K562 (cell line): ENCODE data around the gene TSGA10IP. TPM values are rescaled to one million over a fixed set of nuclear protein-coding genes. Genes with fewer than 3 reads are reported as not detected.

Source experiments
- ATAC-seq: fragments of 200-7000 bp; cut with Tn5 transposase; 3 replicates; pipeline ENCODE4 v1.9.1; 2020; ENCODE audit warnings: moderate library complexity
- BruUV-seq: library from RNA; stranded (reverse); fragments of 400-500 nt; replicated peaks from 2 replicates; lab custom pipeline; 2021; lab: Mats Ljungman, UMichigan
- CTCF ChIA-PET: fragments of 300-600 bp; formaldehyde crosslinking; extraction: SDS; loops from one replicate; lab custom pipeline; 2021; ENCODE audit warnings: low intra/inter-chr PET ratio; lab: Yijun Ruan, JAX
- POLR2A ChIA-PET: fragments of 300-600, 350-650 bp; sonication (Branson Sonifier 250); formaldehyde crosslinking; extraction: SDS; loops from one replicate; lab custom pipeline; 2021; ENCODE audit warnings: antibody characterized with exemption, inconsistent platforms; lab: Yijun Ruan, JAX
- DNase-seq, 4 experiments: peaks; one replicate each; pipeline versions ENCODE4 v3.0.0 to v3.0.0-alpha.2; 2011 to 2018; ENCODE audit warnings: low spot score in 3 of 4, mixed read lengths in 3 of 4; ENCODE audit errors: extremely low read depth in 1 of 4
- FAIRE-seq: peaks from 2 replicates; lab custom pipeline; 2011; peaks lifted over from hg19 to GRCh38; lab: Jason Lieb, UNC
- H2AFZ ChIP-seq: 2 replicates; pipeline ENCODE4 v1.6.0; 2011; ENCODE audit warnings: low read depth, low read length, control low read depth, inconsistent platforms
- H3K27ac ChIP-seq: fragments of 200-600 bp; 3 replicates; pipeline ENCODE4 v1.8.0; 2011; ENCODE audit warnings: low read depth, mild to moderate bottlenecking, control low read depth, inconsistent platforms, low read length, moderate library complexity, mixed read lengths; ENCODE audit errors: extremely low read depth
- H3K27me3 ChIP-seq, 2 experiments: fragments of 300-600 bp in 1 of 2; 2 replicates in 1 of 2; 3 replicates in 1 of 2; pipeline versions ENCODE4 v1.6.0 to v1.8.0; 2011; ENCODE audit warnings: inconsistent platforms in 2 of 2, low read length in 2 of 2, mild to moderate bottlenecking in 1 of 2, mixed read lengths in 1 of 2, moderate library complexity in 1 of 2; ENCODE audit not compliant: control insufficient read depth in 2 of 2, insufficient read depth in 2 of 2
- H3K36me3 ChIP-seq: fragments of 300-600 bp; 3 replicates; pipeline ENCODE4 v1.8.0; 2011; ENCODE audit warnings: mild to moderate bottlenecking, low read length, inconsistent platforms; ENCODE audit not compliant: control insufficient read depth, insufficient read depth
- H3K4me1 ChIP-seq, 2 experiments: fragments of 200-600 bp in 1 of 2; replicated peaks in 1 of 2; 2 replicates in 1 of 2; 3 replicates in 1 of 2; pipeline versions ENCODE4 v1.5.1 to v1.8.0; 2011; ENCODE audit warnings: inconsistent platforms in 2 of 2, low read length in 2 of 2, mild to moderate bottlenecking in 1 of 2, mixed read lengths in 1 of 2, moderate library complexity in 1 of 2; ENCODE audit not compliant: control insufficient read depth in 2 of 2, insufficient read depth in 2 of 2
- H3K4me2 ChIP-seq: 2 replicates; pipeline ENCODE4 v1.6.1; 2011; ENCODE audit warnings: low read length, control low read depth, inconsistent platforms, mixed read lengths; ENCODE audit not compliant: insufficient read depth
- H3K4me3 ChIP-seq: fragments of 200-600 bp; sonication (generic), shearing (Covaris generic); 2 replicates; pipeline ENCODE4 v1.5.1; 2016; ENCODE audit warnings: control low read depth, inconsistent platforms
- H3K79me2 ChIP-seq: fragments of 200-600 bp; 3 replicates; pipeline ENCODE4 v1.8.0; 2011; ENCODE audit warnings: low read length, inconsistent platforms; ENCODE audit not compliant: control insufficient read depth, insufficient read depth
- H3K9ac ChIP-seq, 2 experiments: 2 replicates each; pipeline versions ENCODE4 v1.6.0 to v1.6.1; 2011; ENCODE audit warnings: low read depth in 2 of 2, low read length in 2 of 2, control low read depth in 1 of 2, inconsistent platforms in 1 of 2, mild to moderate bottlenecking in 1 of 2, mixed read lengths in 1 of 2; ENCODE audit not compliant: insufficient read depth in 1 of 2
- H3K9me1 ChIP-seq: one replicate; pipeline ENCODE4 v1.6.0; 2011; ENCODE audit warnings: inconsistent platforms, mild to moderate bottlenecking, low read length, moderate library complexity; ENCODE audit not compliant: control insufficient read depth, insufficient read depth
- H3K9me3 ChIP-seq: replicated peaks from 2 replicates; pipeline ENCODE4 v1.5.1; 2011; ENCODE audit warnings: low read depth, low read length, inconsistent platforms; ENCODE audit not compliant: control insufficient read depth, insufficient read depth
- H4K20me1 ChIP-seq: replicated peaks from 2 replicates; pipeline ENCODE4 v1.6.1; 2011; ENCODE audit warnings: low read length, inconsistent platforms, mixed read lengths; ENCODE audit not compliant: control insufficient read depth, insufficient read depth
- BCOR ChIP-seq: fragments of 450-650 bp; IDR thresholded peaks from 2 replicates; pipeline ENCODE4 v1.6.1; 2016
- CCNT2 ChIP-seq: IDR thresholded peaks from 2 replicates; pipeline ENCODE4 v1.6.1; 2011; ENCODE audit warnings: borderline replicate concordance, low read depth, mild to moderate bottlenecking, moderate library complexity, mixed read lengths, low read length; ENCODE audit not compliant: insufficient read length; ENCODE audit errors: extremely low read depth
- KLF16 ChIP-seq: IDR thresholded peaks from 2 replicates; pipeline ENCODE4 v1.6.1; 2016; ENCODE audit warnings: antibody characterized with exemption
- TAF9B ChIP-seq: fragments of 450-650 bp; IDR thresholded peaks from 2 replicates; pipeline ENCODE4 v1.6.1; 2018; ENCODE audit warnings: mild to moderate bottlenecking; ENCODE audit not compliant: partially characterized antibody
- TSC22D4 ChIP-seq: fragments of 450-650 bp; IDR thresholded peaks from 2 replicates; pipeline ENCODE4 v1.6.1; 2016; ENCODE audit warnings: missing genetic modification characterization, missing biosample characterization, control low read depth
- ZKSCAN8 ChIP-seq: fragments of 200-800 bp; sonication (Bioruptor generic); IDR thresholded peaks from 2 replicates; pipeline ENCODE4 v1.6.1; 2016; ENCODE audit warnings: missing genetic modification characterization, missing compliant biosample characterization
- ZNF311 ChIP-seq: fragments of 250-450 bp; sonication (Bioruptor Pico); IDR thresholded peaks from 2 replicates; pipeline ENCODE4 v1.4.0; 2020; ENCODE audit warnings: mild to moderate bottlenecking, moderate library complexity
- WGBS: fragments of 100-300 bp; shearing (Covaris generic); methylation state at CpG from one replicate; pipeline ENCODE4 v1.1.6; 2016; ENCODE audit warnings: low coverage, mixed read lengths; ENCODE audit not compliant: insufficient coverage; ENCODE audit errors: missing lambda C conversion rate; 5-methylcytosine and 5-hydroxymethylcytosine counted together
- in situ Hi-C: fragments of 300-500 bp; cut with MboI; formaldehyde crosslinking; loops from 4 replicates; pipeline ENCODE4 v1.15.0; 2018; ENCODE audit warnings: inconsistent platforms, mixed read lengths
- intact Hi-C: fragments of 100-400 bp; cut with micrococcal nuclease; formaldehyde crosslinking; loops from 2 replicates; pipeline ENCODE4 v1.14.2; 2022
- polyA plus RNA-seq, 8 experiments: library from polyadenylated mRNA; depleted of rRNA in 4 of 8; stranded (reverse) in 5 of 8; unstranded in 3 of 8; fragments of >200 nt; fragmentation: Nextera tagmentation in 2 of 8; fragmentation: Illumina TruSeq in 1 of 8; extraction: Ambion mirVana in 2 of 8; extraction: Trizol in 1 of 8; gene quantifications; 2 replicates each; pipeline versions ENCODE4 v1.2.1 to v1.2.3, GENCODE V29; 2011 to 2014; ENCODE audit warnings: inconsistent platforms in 1 of 8, missing spikeins in 1 of 8
- total RNA-seq, 7 experiments: library from RNA; depleted of rRNA in 6 of 7; stranded (reverse); fragments of >200 nt in 6 of 7; fragmentation: Illumina TruSeq in 2 of 7; extraction: Trizol in 2 of 7; gene quantifications; 2 replicates each; pipeline versions ENCODE4 v1.2.1 to v1.2.3, GENCODE V29; 2011 to 2021; ENCODE audit warnings: low replicate concordance in 1 of 7

The TSGA10IP gene
- total and polyA plus RNA-seq, 9 of the 15 experiments (the other 6 are each of a cell fraction or from before 2014, with no cell fraction given): not detected

DNA sequence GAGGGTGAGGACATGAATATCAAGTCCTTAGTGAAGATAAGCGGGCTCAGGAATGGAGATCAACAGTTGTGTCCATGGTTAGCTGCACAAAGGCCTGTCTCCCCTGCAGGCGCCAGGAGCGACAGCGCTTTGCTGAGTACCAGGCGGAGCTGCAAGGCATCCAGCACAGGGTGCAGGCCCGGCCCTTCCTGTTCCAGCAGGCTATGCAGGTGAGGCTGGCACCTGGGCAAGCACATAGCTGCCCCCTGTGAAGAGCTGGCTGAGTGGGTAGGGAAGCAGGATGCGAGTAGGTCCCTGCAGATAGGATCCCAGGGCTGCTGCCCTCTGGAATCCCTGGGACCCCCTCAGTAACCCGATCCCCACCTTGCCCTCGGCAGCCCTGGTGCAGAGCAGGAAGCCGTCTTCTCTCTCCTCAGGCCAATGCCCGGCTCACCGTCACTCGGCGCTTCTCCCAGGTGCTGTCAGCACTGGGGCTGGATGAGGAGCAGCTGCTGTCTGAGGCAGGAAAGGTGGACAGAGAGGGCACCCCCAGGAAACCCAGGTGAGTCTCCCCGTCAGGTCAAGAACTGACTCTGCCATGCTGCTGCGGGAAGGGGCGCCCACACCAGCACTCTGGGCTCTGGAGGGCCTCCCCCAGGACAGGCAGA, 13.6 kb downstream of the TSGA10IP start:
- WGBS: 78% methylated on average over 12 of the region's 17 CpGs
- Histone ChIP-seq H3K9ac (peak overlapping the region in 1 of 2 experiments; percentile 37; a peak in 2 of 4 replicates), H4K20me1 (0 out of 2 replicates have a peak, but pooled peaks cover 2% of the 10 kb centered on the region), H3K4me1 (peaks cover 12 to 31% of the 10 kb centered on the region in 2 experiments; a peak in 4 of 5 replicates), H3K36me3 (peaks cover 6% of the 10 kb centered on the region; the same call in 1 of the 3 replicates), H3K4me3 (no peak overlapping the region), H3K27me3 (no peaks in the 10 kb centered on the region), H3K9me1 (peaks cover 3% of the 10 kb centered on the region), H3K79me2 (peaks cover 28% of the 10 kb centered on the region), H3K4me2 (no peak overlapping the region), H2AFZ (no peak overlapping the region; the same call in 1 of the 2 replicates), H3K9me3 (no peaks in the 10 kb centered on the region), H3K27ac (no peak overlapping the region)
- no peak for TF ChIP-seq CCNT2
- no peak for TF ChIP-seq TAF9B
- no peak for TF ChIP-seq TSC22D4 (tag)
- no peak for TF ChIP-seq BCOR
- TF ChIP-seq ZNF311 (CRISPR knock-in tag): no peak
- TF ChIP-seq KLF16: no peak
- TF ChIP-seq ZKSCAN8 (CRISPR knock-in tag): no peak
- POLR2A ChIA-PET: interaction anchor here (0.5 to 1.9 kb wide), 7 partner anchors 10 to 66 kb away, joined by 3 to 7 read pairs (median 4); partner anchors contain the start of genes FOSL1 and TSGA10IP
- FAIRE-seq (no peak), ATAC-seq (no peak), DNase-seq (no peak)
- intact Hi-C loops: no loop called here
- CTCF ChIA-PET: no interaction called here
- no TSS peak for BruUV-seq
- in situ Hi-C loops: no loop called here
